Small intestine (tissue), 7 donors: Measurements from ENCODE around the gene HDAC4. TPM values are rescaled to one million over a fixed set of nuclear protein-coding genes. Genes with fewer than 3 reads are reported as not detected.
A peak's percentile ranks its signal among the peaks of the same experiment; 100 is the strongest.

ENCODE experiments used
- DNase-seq, 2 donors: peaks; one replicate each; pipeline versions ENCODE4 v3.0.0 to v3.0.0-alpha.2; 2013
- FAIRE-seq: peaks from 2 replicates; lab custom pipeline; 2012; peaks lifted over from hg19 to GRCh38; lab: Jason Lieb, UNC
- H3K27ac ChIP-seq, 3 donors: one replicate each; pipeline ENCODE4 v1.5.1; 2013; ENCODE audit warnings: low read length in 2 of 3, mild to moderate bottlenecking in 2 of 3, control low read depth in 1 of 3, inconsistent platforms in 1 of 3, low read depth in 1 of 3, moderate library complexity in 1 of 3
- H3K27me3 ChIP-seq, 3 donors: one replicate each; pipeline ENCODE4 v1.6.1; 2013; ENCODE audit warnings: low read length in 3 of 3, inconsistent platforms in 1 of 3; ENCODE audit not compliant: control insufficient read depth in 3 of 3, insufficient read depth in 3 of 3
- H3K36me3 ChIP-seq, 3 donors: one replicate each; pipeline ENCODE4 v1.6.1; 2013; ENCODE audit warnings: low read length in 3 of 3, inconsistent platforms in 1 of 3, low read depth in 1 of 3, mild to moderate bottlenecking in 1 of 3, moderate library complexity in 1 of 3; ENCODE audit not compliant: control insufficient read depth in 3 of 3, insufficient read depth in 2 of 3
- H3K4me1 ChIP-seq, 3 donors: one replicate each; pipeline ENCODE4 v1.6.1; 2013; ENCODE audit warnings: low read length in 2 of 3, inconsistent platforms in 1 of 3, low read depth in 1 of 3, mild to moderate bottlenecking in 1 of 3, moderate library complexity in 1 of 3; ENCODE audit not compliant: control insufficient read depth in 3 of 3, insufficient read depth in 2 of 3
- H3K4me3 ChIP-seq, 3 donors: one replicate each; pipeline ENCODE4 v1.5.1; 2013; ENCODE audit warnings: low read length in 3 of 3, control low read depth in 1 of 3, inconsistent platforms in 1 of 3, low read depth in 1 of 3, mild to moderate bottlenecking in 1 of 3, moderate library complexity in 1 of 3
- H3K9me3 ChIP-seq, 2 donors: one replicate each; pipeline ENCODE4 v1.6.1; 2013; ENCODE audit warnings: low read depth in 1 of 2, low read length in 1 of 2; ENCODE audit not compliant: control insufficient read depth in 2 of 2, insufficient read depth in 1 of 2
- WGBS, 3 donors: extraction: QIAGEN DNeasy Blood & Tissue Kit; methylation state at CpG; one replicate each; pipeline ENCODE4 v1.1.7; 2013; 5-methylcytosine and 5-hydroxymethylcytosine counted together
- polyA plus RNA-seq, 4 donors: library from polyadenylated mRNA; stranded (reverse) in 3 of 4; unstranded in 1 of 4; fragments of 200-250 nt in 3 of 4; fragments of 120-200 nt in 1 of 4; gene quantifications; one replicate each; pipeline versions ENCODE4 v1.2.1 to v1.2.3, GENCODE V29; 2013
- donor health status: healthy with polysubstance abuse.
- donor health status: control.
- donor health status: control.
- donor health status: Bipolar disorder and iron deficiency.
- donor health status: healthy.

Gene HDAC4
- polyA plus RNA-seq, 4 donors: 3.1 to 11.3 (median 5.9) TPM

- Histone ChIP-seq H3K4me1 (no peaks in the 10 kb centered on the region), H3K36me3 (peaks cover 0 to 34% (median 0%) of the 10 kb centered on the region in 3 donors), H3K9me3 (no peaks in the 10 kb centered on the region), H3K27ac (no peak overlapping the region), H3K27me3 (no peaks in the 10 kb centered on the region), H3K4me3 (no peak overlapping the region)
- DNase-seq (no peak), FAIRE-seq (no peak)
- 94 to 95% (median 95%) methylated on average over 26 of the region's 26 CpGs for WGBS, 3 donors
Measured at GRCh38 chr2:239385096-239386000, 15.5 kb downstream of the HDAC4 start.

GRCh38 chr2:239383759-239384156 lies 17.1 kb downstream of the HDAC4 start:
- 94 to 95% (median 95%) methylated on average over 17 of the region's 17 CpGs for WGBS, 3 donors
- no peak overlapping the region for H3K27ac ChIP-seq
- no peak overlapping the region for H3K4me3 ChIP-seq
- H3K9me3 ChIP-seq: no peaks in the 10 kb centered on the region
- no peaks in the 10 kb centered on the region for H3K27me3 ChIP-seq
- FAIRE-seq (no peak), DNase-seq (no peak)
- H3K4me1 ChIP-seq: no peaks in the 10 kb centered on the region
- H3K36me3 ChIP-seq: peaks cover 0 to 33% (median 0%) of the 10 kb centered on the region in 3 donors

GRCh38 chr2:239383036-239383758 lies 17.6 kb downstream of the HDAC4 start:
- no peaks in the 10 kb centered on the region for H3K27me3 ChIP-seq
- H3K27ac ChIP-seq: no peak overlapping the region
- DNase-seq (no peak), FAIRE-seq (no peak)
- WGBS, 3 donors: 93 to 95% (median 94%) methylated on average over 24 of the region's 24 CpGs
- no peaks in the 10 kb centered on the region for H3K9me3 ChIP-seq
- peaks cover 0 to 29% (median 0%) of the 10 kb centered on the region in 3 donors for H3K36me3 ChIP-seq
- no peak overlapping the region for H3K4me3 ChIP-seq
- no peaks in the 10 kb centered on the region for H3K4me1 ChIP-seq

- no peak for DNase-seq
- Histone ChIP-seq H3K4me3 (no peak overlapping the region), H3K27ac (no peak overlapping the region), H3K36me3 (peaks cover 0 to 29% (median 0%) of the 10 kb centered on the region in 3 donors), H3K27me3 (no peaks in the 10 kb centered on the region), H3K4me1 (no peaks in the 10 kb centered on the region), H3K9me3 (no peaks in the 10 kb centered on the region)
- FAIRE-seq: no peak
- WGBS, 3 donors: 78 to 91% (median 84%) methylated on average over 6 of the region's 6 CpGs
Measured at GRCh38 chr2:239382384-239382880, 18.4 kb downstream of the HDAC4 start.

DNA sequence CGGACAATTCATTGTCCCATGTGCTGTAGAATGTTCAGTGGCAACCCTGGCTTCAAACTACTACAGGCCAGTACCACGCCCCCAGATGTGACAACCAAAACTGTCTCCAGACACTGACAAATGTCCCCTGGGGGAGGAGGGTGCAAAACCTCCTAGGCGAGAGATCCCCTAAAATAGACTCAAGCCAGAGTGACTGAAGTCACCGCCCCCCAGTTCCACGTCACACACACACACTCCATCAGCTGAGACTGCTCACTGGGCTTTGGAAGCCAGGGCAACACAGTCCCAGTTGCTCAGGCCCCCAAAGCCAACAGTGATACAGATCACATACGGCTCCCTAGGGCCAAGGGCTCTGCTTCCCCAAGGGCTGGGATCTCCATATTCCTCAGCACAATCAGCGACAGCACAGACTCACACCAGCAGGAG lies 19.1 kb downstream of the HDAC4 start:
- Histone ChIP-seq H3K4me3 (no peak overlapping the region), H3K4me1 (no peaks in the 10 kb centered on the region), H3K9me3 (no peaks in the 10 kb centered on the region), H3K27ac (no peak overlapping the region), H3K36me3 (peaks cover 0 to 35% (median 0%) of the 10 kb centered on the region in 3 donors), H3K27me3 (no peaks in the 10 kb centered on the region)
- WGBS, 3 donors: 80 to 91% (median 89%) methylated on average over 7 of the region's 7 CpGs
- DNase-seq: no peak
- no peak for FAIRE-seq

- peaks cover 0 to 31% (median 0%) of the 10 kb centered on the region in 3 donors for H3K36me3 ChIP-seq
- DNase-seq (peak in 1 of 2 donors; percentile 10), FAIRE-seq (no peak)
- no peaks in the 10 kb centered on the region for H3K9me3 ChIP-seq
- H3K4me1 ChIP-seq: no peaks in the 10 kb centered on the region
- WGBS, 3 donors: 63 to 80% (median 69%) methylated on average over 30 of the region's 30 CpGs
- H3K27me3 ChIP-seq: no peaks in the 10 kb centered on the region
- H3K27ac ChIP-seq: peak overlapping the region in 1 of 3 donors; percentile 2
- H3K4me3 ChIP-seq: no peak overlapping the region
Measured at GRCh38 chr2:239380831-239381708, 19.8 kb downstream of the HDAC4 start.

DNA sequence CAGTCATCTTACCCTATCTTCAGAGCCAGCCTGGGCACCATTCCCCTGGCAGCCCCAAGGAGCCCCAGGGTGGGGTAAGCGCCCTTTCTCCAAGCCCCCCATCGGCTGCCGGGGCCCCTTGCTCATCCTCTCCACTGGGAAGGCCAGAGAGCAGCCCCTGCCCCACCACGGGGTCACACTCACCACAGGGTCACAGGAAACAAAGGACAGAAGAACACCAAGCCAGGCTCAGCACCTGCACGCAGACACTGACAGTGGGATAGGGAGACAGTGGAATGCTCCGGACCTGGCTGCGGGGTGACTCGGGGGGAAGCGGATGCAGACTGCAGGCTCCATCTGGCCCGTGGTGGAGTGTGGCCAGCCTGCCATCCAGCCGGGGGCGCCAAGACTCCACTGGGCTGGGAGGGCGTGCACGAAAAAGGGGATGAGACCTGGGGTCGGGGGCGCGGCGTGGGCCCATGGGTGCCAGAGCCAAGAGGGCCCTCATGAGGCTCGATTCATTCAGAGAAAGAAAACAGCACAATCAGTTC lies 21.1 kb downstream of the HDAC4 start:
- FAIRE-seq (no peak), DNase-seq (no peak)
- H3K27me3 ChIP-seq: no peaks in the 10 kb centered on the region
- no peaks in the 10 kb centered on the region for H3K9me3 ChIP-seq
- H3K27ac ChIP-seq: no peak overlapping the region
- WGBS, 3 donors: 94 to 96% (median 95%) methylated on average over 19 of the region's 19 CpGs
- peaks cover 0 to 37% (median 0%) of the 10 kb centered on the region in 3 donors for H3K36me3 ChIP-seq
- H3K4me1 ChIP-seq: no peaks in the 10 kb centered on the region
- no peak overlapping the region for H3K4me3 ChIP-seq
